Measurements from ENCODE around the gene RBKS.

DNA sequence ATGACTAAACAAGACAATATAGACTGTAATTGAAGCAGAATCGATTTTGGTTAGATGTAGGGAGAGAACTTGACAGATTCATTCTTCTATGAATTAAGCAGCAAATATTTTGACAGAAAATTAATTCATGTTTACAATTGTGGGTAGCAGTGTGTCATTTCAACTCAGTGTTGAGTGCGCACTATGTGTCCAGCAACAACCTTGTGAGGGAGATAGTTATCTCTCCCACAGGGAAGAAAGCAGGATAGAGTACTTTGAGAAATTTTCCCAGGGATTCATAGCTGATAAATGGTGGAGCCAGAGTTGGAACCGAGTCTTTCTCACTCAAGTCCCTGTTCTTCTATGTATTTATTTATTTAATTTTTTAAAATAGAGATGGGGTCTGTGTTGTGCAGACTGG lies 113.5 kb downstream of the RBKS start:
- TF ChIP-seq, protein P1, sequence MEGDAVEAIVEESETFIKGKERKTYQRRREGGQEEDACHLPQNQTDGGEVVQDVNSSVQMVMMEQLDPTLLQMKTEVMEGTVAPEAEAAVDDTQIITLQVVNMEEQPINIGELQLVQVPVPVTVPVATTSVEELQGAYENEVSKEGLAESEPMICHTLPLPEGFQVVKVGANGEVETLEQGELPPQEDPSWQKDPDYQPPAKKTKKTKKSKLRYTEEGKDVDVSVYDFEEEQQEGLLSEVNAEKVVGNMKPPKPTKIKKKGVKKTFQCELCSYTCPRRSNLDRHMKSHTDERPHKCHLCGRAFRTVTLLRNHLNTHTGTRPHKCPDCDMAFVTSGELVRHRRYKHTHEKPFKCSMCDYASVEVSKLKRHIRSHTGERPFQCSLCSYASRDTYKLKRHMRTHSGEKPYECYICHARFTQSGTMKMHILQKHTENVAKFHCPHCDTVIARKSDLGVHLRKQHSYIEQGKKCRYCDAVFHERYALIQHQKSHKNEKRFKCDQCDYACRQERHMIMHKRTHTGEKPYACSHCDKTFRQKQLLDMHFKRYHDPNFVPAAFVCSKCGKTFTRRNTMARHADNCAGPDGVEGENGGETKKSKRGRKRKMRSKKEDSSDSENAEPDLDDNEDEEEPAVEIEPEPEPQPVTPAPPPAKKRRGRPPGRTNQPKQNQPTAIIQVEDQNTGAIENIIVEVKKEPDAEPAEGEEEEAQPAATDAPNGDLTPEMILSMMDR (IDR thresholded peaks at IDR 0.05), result no peak
- no peak for TF ChIP-seq POLR2A (IDR thresholded peaks at IDR 0.05)
